ENCODE data around the gene AR.

AR gene

GRCh38 chrX:67587946-67588624, 44.3 kb downstream of the AR start:
- Mint-ChIP-seq H3K9me3 (peaks cover 0 to 2% of the 10 kb centered on the region in 2 donors), H3K4me3 (no peak overlapping the region), H3K4me1 (no peaks in the 10 kb centered on the region), H3K27ac (no peak overlapping the region), H3K27me3 (no peaks in the 10 kb centered on the region), H3K36me3 (no peaks in the 10 kb centered on the region)
- DNase-seq: no peak
- ATAC-seq (replicated peaks): no peak

GRCh38 chrX:67596839-67597790, 53.3 kb downstream of the AR start:
- no peak overlapping the region for H3K4me3 Mint-ChIP-seq
- no peak for DNase-seq
- H3K27ac Mint-ChIP-seq: no peak overlapping the region
- ATAC-seq (replicated peaks): no peak
- no peaks in the 10 kb centered on the region for H3K36me3 Mint-ChIP-seq
- H3K9me3 Mint-ChIP-seq: no peaks in the 10 kb centered on the region
- no peaks in the 10 kb centered on the region for H3K4me1 Mint-ChIP-seq
- H3K27me3 Mint-ChIP-seq: no peaks in the 10 kb centered on the region

GRCh38 chrX:67599532-67599931, 55.7 kb downstream of the AR start:
- Mint-ChIP-seq H3K4me3 (no peak overlapping the region), H3K9me3 (no peaks in the 10 kb centered on the region), H3K27ac (no peak overlapping the region), H3K4me1 (no peaks in the 10 kb centered on the region), H3K36me3 (no peaks in the 10 kb centered on the region), H3K27me3 (no peaks in the 10 kb centered on the region)
- ATAC-seq (replicated peaks) (no peak), DNase-seq (no peak)

GRCh38 chrX:67601771-67602170, 58.0 kb downstream of the AR start:
- Mint-ChIP-seq H3K4me1 (no peaks in the 10 kb centered on the region), H3K27ac (no peak overlapping the region), H3K27me3 (no peaks in the 10 kb centered on the region), H3K36me3 (no peaks in the 10 kb centered on the region), H3K4me3 (no peak overlapping the region), H3K9me3 (no peaks in the 10 kb centered on the region)
- DNase-seq: no peak
- ATAC-seq (replicated peaks): no peak

GRCh38 chrX:67604979-67605703, 61.3 kb downstream of the AR start:
- ATAC-seq (replicated peaks) (no peak), DNase-seq (no peak)
- Mint-ChIP-seq H3K9me3 (no peaks in the 10 kb centered on the region), H3K4me3 (no peak overlapping the region), H3K36me3 (no peaks in the 10 kb centered on the region), H3K4me1 (no peaks in the 10 kb centered on the region), H3K27ac (no peak overlapping the region), H3K27me3 (no peaks in the 10 kb centered on the region)

GRCh38 chrX:67607466-67607865, 63.6 kb downstream of the AR start:
- ATAC-seq (replicated peaks) (no peak), DNase-seq (no peak)
- no peak overlapping the region for H3K4me3 Mint-ChIP-seq
- H3K27ac Mint-ChIP-seq: no peak overlapping the region
- no peaks in the 10 kb centered on the region for H3K9me3 Mint-ChIP-seq
- no peaks in the 10 kb centered on the region for H3K4me1 Mint-ChIP-seq
- no peaks in the 10 kb centered on the region for H3K27me3 Mint-ChIP-seq
- no peaks in the 10 kb centered on the region for H3K36me3 Mint-ChIP-seq

- H3K9me3 Mint-ChIP-seq: peaks cover 2 to 7% of the 10 kb centered on the region in 2 donors
- peaks cover 0 to 3% of the 10 kb centered on the region in 2 donors for H3K36me3 Mint-ChIP-seq
- H3K4me1 Mint-ChIP-seq: no peaks in the 10 kb centered on the region
- no peaks in the 10 kb centered on the region for H3K27me3 Mint-ChIP-seq
- no peak overlapping the region for H3K4me3 Mint-ChIP-seq
- ATAC-seq (replicated peaks): no peak
- no peak overlapping the region for H3K27ac Mint-ChIP-seq
- DNase-seq: no peak
These were observed 66.5 kb downstream of the AR start for GRCh38 chrX:67610282-67610681.

- Mint-ChIP-seq H3K27me3 (no peaks in the 10 kb centered on the region), H3K9me3 (peaks cover 2 to 7% of the 10 kb centered on the region in 2 donors)
- DNase-seq: no peak
These were observed 68.4 kb downstream of the AR start for GRCh38 chrX:67612231-67612630.

GRCh38 chrX:67613366-67613765, 69.5 kb downstream of the AR start:
- no peaks in the 10 kb centered on the region for H3K4me1 Mint-ChIP-seq
- no peak overlapping the region for H3K27ac Mint-ChIP-seq
- ATAC-seq (replicated peaks) (no peak), DNase-seq (no peak)
- H3K4me3 Mint-ChIP-seq: no peak overlapping the region
- H3K27me3 Mint-ChIP-seq: no peaks in the 10 kb centered on the region
- H3K36me3 Mint-ChIP-seq: peaks cover 0 to 3% of the 10 kb centered on the region in 2 donors
- H3K9me3 Mint-ChIP-seq: peaks cover 7% of the 10 kb centered on the region in 2 donors

More at GRCh38 chrX:67612231-67612630, 68.4 kb downstream of the AR start:
- no peaks in the 10 kb centered on the region for H3K4me1 Mint-ChIP-seq
- no peak overlapping the region for H3K4me3 Mint-ChIP-seq
- no peak for ATAC-seq (replicated peaks)
- H3K36me3 Mint-ChIP-seq: peaks cover 0 to 3% of the 10 kb centered on the region in 2 donors
- H3K27ac Mint-ChIP-seq: no peak overlapping the region

- H3K4me1 Mint-ChIP-seq: peaks cover 0 to under 1% of the 10 kb centered on the region in 2 donors
- H3K4me3 Mint-ChIP-seq: no peak overlapping the region
- H3K27me3 Mint-ChIP-seq: no peaks in the 10 kb centered on the region
- peaks cover 0 to 3% of the 10 kb centered on the region in 2 donors for H3K36me3 Mint-ChIP-seq
- DNase-seq (no peak), ATAC-seq (replicated peaks) (no peak)
- peaks cover 7% of the 10 kb centered on the region in 2 donors for H3K9me3 Mint-ChIP-seq
- H3K27ac Mint-ChIP-seq: no peak overlapping the region
These were observed 70.2 kb downstream of the AR start for GRCh38 chrX:67613996-67614395.

- H3K27me3 Mint-ChIP-seq: no peaks in the 10 kb centered on the region
- ATAC-seq (replicated peaks) (no peak), DNase-seq (no peak)
- peaks cover 7 to 9% of the 10 kb centered on the region in 2 donors for H3K9me3 Mint-ChIP-seq
- H3K36me3 Mint-ChIP-seq: peaks cover 0 to 3% of the 10 kb centered on the region in 2 donors
- H3K4me3 Mint-ChIP-seq: no peak overlapping the region
- no peak overlapping the region for H3K27ac Mint-ChIP-seq
- peaks cover 0 to 3% of the 10 kb centered on the region in 2 donors for H3K4me1 Mint-ChIP-seq
These were observed 70.6 kb downstream of the AR start for GRCh38 chrX:67614423-67614822.

GRCh38 chrX:67619253-67619652, 75.4 kb downstream of the AR start:
- H3K27ac Mint-ChIP-seq: no peak overlapping the region
- peaks cover 0 to 3% of the 10 kb centered on the region in 2 donors for H3K4me1 Mint-ChIP-seq
- no peaks in the 10 kb centered on the region for H3K27me3 Mint-ChIP-seq
- H3K9me3 Mint-ChIP-seq: peaks cover 8 to 11% of the 10 kb centered on the region in 2 donors
- DNase-seq (no peak), ATAC-seq (replicated peaks) (peak in 1 of 2 donors; percentile 74)
- H3K4me3 Mint-ChIP-seq: no peak overlapping the region
- H3K36me3 Mint-ChIP-seq: peaks cover 0 to 3% of the 10 kb centered on the region in 2 donors

- DNase-seq (no peak), ATAC-seq (replicated peaks) (no peak)
- no peaks in the 10 kb centered on the region for H3K36me3 Mint-ChIP-seq
These were observed 78.3 kb downstream of the AR start for GRCh38 chrX:67622053-67622585.

GRCh38 chrX:67624325-67624724, 80.5 kb downstream of the AR start:
- H3K36me3 Mint-ChIP-seq: no peaks in the 10 kb centered on the region
- peaks cover 2 to 4% of the 10 kb centered on the region in 2 donors for H3K9me3 Mint-ChIP-seq
- H3K27ac Mint-ChIP-seq: no peak overlapping the region
- DNase-seq (no peak), ATAC-seq (replicated peaks) (no peak)
- H3K4me1 Mint-ChIP-seq: no peaks in the 10 kb centered on the region
- H3K27me3 Mint-ChIP-seq: no peaks in the 10 kb centered on the region
- no peak overlapping the region for H3K4me3 Mint-ChIP-seq

More at GRCh38 chrX:67622053-67622585, 78.3 kb downstream of the AR start:
- Mint-ChIP-seq H3K4me1 (peaks cover 0 to 3% of the 10 kb centered on the region in 2 donors), H3K9me3 (peaks cover 4 to 9% of the 10 kb centered on the region in 2 donors), H3K27me3 (no peaks in the 10 kb centered on the region), H3K4me3 (no peak overlapping the region), H3K27ac (no peak overlapping the region)
